Suppressor macrophage treated with lipopolysaccharide for 1 hour (primary cell): ENCODE results near the gene NDUFB4.

Experiments
- DNase-seq, 3 donors: peaks; one replicate each; pipeline ENCODE4 v3.0.0-alpha.2; 2020 to 2022

Gene NDUFB4

DNA sequence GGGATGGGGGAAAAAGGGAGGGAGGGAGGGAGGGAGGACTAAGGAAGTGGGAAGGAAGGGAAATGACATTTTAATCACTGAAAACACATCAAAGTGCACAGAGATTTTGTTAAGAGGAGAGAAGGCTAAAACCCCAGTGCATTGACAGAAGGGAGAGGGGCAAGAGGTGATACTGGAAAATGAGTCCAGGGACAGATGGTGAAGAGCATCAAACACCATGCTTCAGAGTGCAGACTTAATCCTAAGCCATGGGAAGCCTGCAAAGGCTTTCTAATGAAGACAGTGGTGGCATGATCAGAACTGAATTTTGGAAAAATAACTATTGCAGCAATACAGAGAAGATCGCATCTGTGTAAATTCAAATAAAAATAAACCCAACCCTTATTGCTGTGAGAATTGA is 44.1 kb downstream of the NDUFB4 start:
- DNase-seq = no peak

DNA sequence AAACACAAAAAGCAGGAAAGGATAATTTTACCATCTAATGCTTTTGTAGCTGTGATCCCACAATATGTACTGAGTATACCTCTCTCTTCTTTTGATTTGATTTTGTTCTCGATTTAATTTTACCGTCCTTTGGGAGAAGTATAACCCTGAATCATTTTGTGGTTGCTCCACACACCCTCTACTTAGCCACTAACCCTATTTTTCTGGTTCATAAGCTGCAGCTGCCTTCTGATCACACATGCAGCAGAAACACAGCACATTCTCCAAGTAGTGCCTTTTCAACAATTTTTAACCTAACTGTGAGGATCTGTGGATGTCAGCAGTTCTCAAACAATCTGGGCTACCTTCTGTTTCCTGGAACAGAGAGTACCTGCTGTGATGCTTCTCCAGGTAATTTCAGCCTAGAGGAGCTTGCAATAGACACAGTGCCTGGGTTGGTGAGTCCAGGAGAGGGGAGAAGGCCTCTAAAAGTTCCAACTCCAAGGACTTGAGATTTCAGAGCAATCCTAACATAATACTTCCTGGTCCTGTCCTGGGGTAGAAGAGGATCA is 45.6 kb downstream of the NDUFB4 start:
- no peak for DNase-seq

DNA sequence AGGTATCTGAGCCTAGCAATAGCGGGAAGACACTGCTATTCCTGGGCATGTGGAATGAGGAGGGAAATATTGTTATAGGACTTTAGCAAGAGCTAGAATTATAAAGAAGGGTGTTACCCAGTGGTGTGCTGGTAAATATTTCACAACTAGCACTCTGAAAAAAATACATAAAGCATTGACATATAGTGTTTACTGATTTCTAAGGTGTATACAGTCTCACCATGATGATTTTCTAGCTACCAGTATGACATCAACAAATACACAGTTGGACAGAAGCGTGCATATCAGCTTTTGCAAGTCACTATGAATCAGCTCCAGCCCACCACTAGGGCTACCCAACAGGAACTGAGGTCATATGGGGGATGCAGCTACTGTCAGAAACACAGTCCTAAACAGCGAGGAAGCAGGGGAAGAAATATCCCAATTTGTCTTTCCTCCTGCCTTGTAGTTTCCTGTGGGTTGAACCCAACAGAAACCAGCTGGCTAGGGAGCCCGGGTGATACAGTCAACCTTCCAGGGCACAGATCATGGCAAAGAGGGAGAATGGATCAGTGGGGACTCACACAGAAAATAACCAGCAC is 46.3 kb downstream of the NDUFB4 start:
- peak; percentile 90 to 95 (median 91) for DNase-seq

DNA sequence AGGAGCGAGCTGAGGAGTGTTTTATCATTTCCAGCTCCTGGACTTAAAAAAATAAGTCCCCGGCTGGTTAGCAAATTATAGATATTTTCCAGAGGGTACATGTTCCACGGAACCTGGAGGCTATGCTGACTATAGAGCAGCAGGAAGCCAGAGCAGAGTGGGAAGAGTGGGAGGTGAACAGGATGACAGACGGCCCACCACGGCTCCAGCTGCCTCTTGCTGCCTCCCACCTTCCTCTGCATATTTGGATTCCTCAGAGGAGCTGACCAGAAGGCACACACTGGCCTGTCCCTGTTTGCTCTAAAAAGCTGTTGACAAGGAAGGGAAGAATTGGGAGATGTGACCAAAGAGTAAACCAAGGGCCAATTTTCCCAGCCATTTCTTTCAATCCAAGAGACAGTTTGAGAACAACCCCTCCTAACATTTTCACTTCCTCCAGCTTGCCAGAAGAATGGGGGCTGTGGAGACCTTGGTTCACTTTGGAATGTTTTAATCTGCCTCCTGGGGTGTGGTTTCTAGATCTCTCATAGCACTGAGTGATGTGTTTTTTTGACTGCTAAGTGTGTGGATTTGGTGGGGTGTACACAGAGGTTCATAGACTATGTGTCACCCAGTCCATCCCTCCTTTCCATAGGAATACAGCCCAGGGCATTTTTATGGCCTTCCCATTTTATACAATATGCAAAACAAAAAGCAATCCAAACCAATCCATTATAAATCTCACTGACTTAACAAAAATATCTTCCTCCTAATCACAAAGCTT is 49.1 kb downstream of the NDUFB4 start:
- peak; percentile 57 to 74 (median 66) for DNase-seq

DNA sequence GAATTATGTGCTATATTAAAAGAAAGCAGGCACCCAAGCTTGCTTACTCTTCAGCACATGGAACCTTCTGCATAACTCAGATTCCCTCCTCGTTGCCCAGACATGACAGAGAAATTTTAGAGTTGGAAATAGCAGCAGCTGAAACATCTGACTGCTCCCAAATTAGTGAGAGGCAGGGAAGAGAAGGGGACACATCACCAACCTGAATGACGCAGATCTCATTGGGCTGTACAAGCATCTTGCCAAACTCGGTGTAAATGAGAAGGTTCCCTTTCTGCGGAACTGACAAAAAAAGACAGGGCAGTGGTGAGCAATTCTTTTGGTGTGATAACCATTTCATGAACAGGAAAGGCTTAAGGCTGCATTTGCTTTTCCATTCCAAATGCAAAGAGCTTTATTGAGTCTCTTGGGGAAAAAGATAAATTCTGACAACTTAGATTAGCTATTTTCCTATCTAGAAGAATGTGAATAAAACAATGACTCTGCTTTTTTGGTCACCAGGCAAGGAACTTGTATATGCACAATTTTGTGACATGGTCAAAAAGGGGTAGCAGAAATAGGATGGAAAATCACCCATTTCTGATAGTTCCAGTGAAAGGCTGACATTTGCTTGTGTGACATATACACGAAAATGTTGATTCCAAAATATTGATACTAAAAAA is 50.8 kb downstream of the NDUFB4 start:
- DNase-seq = no peak

DNA sequence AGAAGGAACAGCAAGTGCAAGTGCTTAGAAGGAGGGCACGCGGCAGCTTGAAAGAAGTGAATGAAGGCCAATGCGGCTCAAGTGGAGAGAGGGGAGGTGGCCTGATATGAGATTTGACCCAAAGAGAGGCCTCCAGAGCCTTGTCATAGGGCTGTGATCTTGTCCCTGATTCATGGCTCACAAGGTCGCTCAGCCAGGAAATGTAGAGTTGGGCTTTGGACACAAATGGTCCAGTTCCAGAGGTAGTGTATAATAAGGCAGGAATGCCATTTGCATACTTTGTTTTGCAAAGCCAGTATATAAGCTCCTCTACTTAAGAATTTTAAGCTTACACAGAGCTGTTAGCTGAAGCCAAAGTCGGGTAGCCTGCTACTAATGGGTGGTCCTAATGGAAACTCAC is 52.2 kb downstream of the NDUFB4 start:
- no peak for DNase-seq

DNA sequence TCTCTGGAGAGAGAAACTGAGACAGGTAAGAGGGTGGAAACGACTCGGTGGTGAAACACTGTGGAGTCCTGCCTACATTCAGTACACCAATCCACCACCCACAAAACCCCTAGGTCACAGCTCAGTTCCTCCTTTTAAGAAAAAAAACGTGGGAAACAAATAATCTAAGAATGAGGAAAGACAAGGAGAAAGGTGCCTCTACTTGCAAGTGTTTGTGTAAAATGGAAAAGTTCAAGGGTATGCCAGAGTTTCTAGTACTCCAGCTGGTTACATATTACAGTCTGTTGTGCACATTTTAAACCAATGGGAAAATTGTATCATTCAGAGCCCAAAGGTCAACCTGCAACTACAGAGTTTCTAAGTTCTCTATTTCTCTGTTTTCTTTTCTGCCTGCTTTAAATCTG is 53.7 kb downstream of the NDUFB4 start:
- DNase-seq = peak; percentile 72 to 80 (median 73)

DNA sequence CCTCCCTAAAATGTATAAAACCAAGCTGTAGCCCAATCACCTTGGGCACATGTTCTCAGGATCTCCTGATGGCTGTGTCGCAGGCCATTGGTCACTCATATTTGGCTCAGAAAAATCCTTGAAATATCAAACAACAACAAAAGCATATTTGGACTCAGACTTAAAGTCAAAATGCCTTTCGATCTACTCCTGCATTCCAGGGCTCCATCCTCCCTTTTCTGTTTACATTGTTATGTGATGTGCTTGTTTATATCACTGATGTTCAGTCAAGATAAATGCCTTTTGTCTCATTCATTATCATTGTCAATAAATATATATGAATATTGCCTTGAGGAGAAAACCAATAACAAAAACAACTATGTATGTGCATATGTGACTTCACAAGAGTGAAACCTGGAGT is 54.2 kb downstream of the NDUFB4 start:
- no peak for DNase-seq
